MCF 10A (cell line): ENCODE results near the gene TLNRD1. TPM values are rescaled to one million over a fixed set of nuclear protein-coding genes. Genes with fewer than 3 reads are reported as not detected.

Experiments used
- BruUV-seq: library from RNA; stranded (reverse); fragments of 400-500 nt; replicated peaks from 2 replicates; lab custom pipeline; 2021; lab: Mats Ljungman, UMichigan
- CTCF ChIA-PET: fragments of 300-600 bp; sonication (Branson Sonifier 250); formaldehyde crosslinking; extraction: SDS; loops from one replicate; lab custom pipeline; 2021; ENCODE audit warnings: antibody characterized with exemption, inconsistent platforms; lab: Yijun Ruan, JAX
- POLR2A ChIA-PET: fragments of 300-600, 350-650 bp; sonication (Branson Sonifier 250); formaldehyde crosslinking; extraction: SDS; loops from one replicate; lab custom pipeline; 2020; ENCODE audit warnings: antibody characterized with exemption, inconsistent platforms; lab: Yijun Ruan, JAX
- DNase-seq: peaks from one replicate; pipeline ENCODE4 v3.0.0-alpha.2; 2018; ENCODE audit not compliant: unreplicated experiment
- H3K27ac Mint-ChIP-seq: one replicate; pipeline ENCODE4 v1.8.0; 2022; ENCODE audit warnings: mild to moderate bottlenecking, low read depth, mixed read lengths; ENCODE audit not compliant: unreplicated experiment
- H3K27me3 Mint-ChIP-seq: one replicate; pipeline ENCODE4 v1.8.0; 2022; ENCODE audit warnings: mixed read lengths; ENCODE audit not compliant: insufficient read depth, unreplicated experiment
- H3K36me3 Mint-ChIP-seq: one replicate; pipeline ENCODE4 v1.8.0; 2022; ENCODE audit warnings: mild to moderate bottlenecking, moderate library complexity, mixed read lengths; ENCODE audit not compliant: insufficient read depth, unreplicated experiment
- H3K4me1 Mint-ChIP-seq: one replicate; pipeline ENCODE4 v1.8.0; 2022; ENCODE audit warnings: mixed read lengths; ENCODE audit not compliant: insufficient read depth, unreplicated experiment
- H3K4me3 Mint-ChIP-seq: one replicate; pipeline ENCODE4 v1.8.0; 2022; ENCODE audit warnings: mild to moderate bottlenecking, moderate library complexity, mixed read lengths; ENCODE audit not compliant: unreplicated experiment
- H3K9me3 Mint-ChIP-seq: one replicate; pipeline ENCODE4 v1.8.0; 2022; ENCODE audit warnings: mixed read lengths; ENCODE audit not compliant: unreplicated experiment
- intact Hi-C: fragments of 100-400 bp; cut with micrococcal nuclease; formaldehyde crosslinking; loops from 2 replicates; pipeline ENCODE4 v1.14.1; 2022
- total RNA-seq: library from RNA; stranded (reverse); gene quantifications from 2 replicates; pipeline ENCODE4 v1.2.3, GENCODE V29; 2022
- TF ChIP-seq, protein P1 (sequence below): fragments of 200-600 bp; IDR thresholded peaks from one replicate; pipeline ENCODE4 v1.8.0; 2022; ENCODE audit warnings: antibody characterized with exemption, mild to moderate bottlenecking; ENCODE audit not compliant: unreplicated experiment

TLNRD1 gene
- total RNA-seq, 1 experiment from 2014 or later, result 17.1 TPM

- TF ChIP-seq, protein P1, sequence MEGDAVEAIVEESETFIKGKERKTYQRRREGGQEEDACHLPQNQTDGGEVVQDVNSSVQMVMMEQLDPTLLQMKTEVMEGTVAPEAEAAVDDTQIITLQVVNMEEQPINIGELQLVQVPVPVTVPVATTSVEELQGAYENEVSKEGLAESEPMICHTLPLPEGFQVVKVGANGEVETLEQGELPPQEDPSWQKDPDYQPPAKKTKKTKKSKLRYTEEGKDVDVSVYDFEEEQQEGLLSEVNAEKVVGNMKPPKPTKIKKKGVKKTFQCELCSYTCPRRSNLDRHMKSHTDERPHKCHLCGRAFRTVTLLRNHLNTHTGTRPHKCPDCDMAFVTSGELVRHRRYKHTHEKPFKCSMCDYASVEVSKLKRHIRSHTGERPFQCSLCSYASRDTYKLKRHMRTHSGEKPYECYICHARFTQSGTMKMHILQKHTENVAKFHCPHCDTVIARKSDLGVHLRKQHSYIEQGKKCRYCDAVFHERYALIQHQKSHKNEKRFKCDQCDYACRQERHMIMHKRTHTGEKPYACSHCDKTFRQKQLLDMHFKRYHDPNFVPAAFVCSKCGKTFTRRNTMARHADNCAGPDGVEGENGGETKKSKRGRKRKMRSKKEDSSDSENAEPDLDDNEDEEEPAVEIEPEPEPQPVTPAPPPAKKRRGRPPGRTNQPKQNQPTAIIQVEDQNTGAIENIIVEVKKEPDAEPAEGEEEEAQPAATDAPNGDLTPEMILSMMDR, result no peak
- ChIA-PET POLR2A (interaction anchor here (1.4 kb wide), 1 partner anchor 27 kb away, joined by 3 read pairs; no protein-coding TSS in a partner anchor), CTCF (interaction anchor here (0.6 to 0.8 kb wide), 2 partner anchors 210 to 258 kb away, joined by 4 to 5 read pairs; no protein-coding TSS in a partner anchor)
Observed at GRCh38 chr15:81008312-81008711, 7.6 kb downstream of the TLNRD1 start.

DNA sequence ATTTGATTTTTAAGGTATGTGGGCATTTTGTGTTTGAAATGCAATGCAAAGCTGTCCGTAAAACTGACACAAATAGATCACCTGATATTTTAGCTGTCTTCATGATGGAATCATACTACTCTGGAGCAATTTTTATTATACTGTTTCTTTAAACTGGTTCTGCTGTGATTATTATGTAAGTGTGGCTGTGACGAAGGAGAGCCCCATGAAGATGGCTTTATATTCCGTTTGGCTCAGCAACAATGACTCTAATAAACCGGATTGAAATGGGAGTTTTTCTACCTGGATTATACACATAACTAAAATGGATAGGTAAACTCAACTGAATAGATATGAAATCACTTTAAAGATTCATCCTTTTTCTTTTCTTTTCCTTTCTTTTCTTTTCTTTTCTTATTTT lies 9.4 kb downstream of the TLNRD1 start:
- peaks cover 4% of the 10 kb centered on the region for H3K4me1 Mint-ChIP-seq
- H3K27ac Mint-ChIP-seq, result no peak overlapping the region
- intact Hi-C loops, result no loop called here
- POLR2A ChIA-PET, result interaction anchor here (2.3 kb wide), 1 partner anchor 8 kb away, joined by 6 read pairs; no protein-coding TSS in a partner anchor
- CTCF ChIA-PET, result interaction anchor here (0.5 kb wide), 1 partner anchor 22 kb away, joined by 3 read pairs; no protein-coding TSS in a partner anchor
- no peaks in the 10 kb centered on the region for H3K36me3 Mint-ChIP-seq
- no peaks in the 10 kb centered on the region for H3K27me3 Mint-ChIP-seq
- no peak overlapping the region for H3K4me3 Mint-ChIP-seq
- TF ChIP-seq, protein P1, result no peak
- no peaks in the 10 kb centered on the region for H3K9me3 Mint-ChIP-seq
- DNase-seq, result no peak
- no TSS peak for BruUV-seq

More at GRCh38 chr15:81008312-81008711, 7.6 kb downstream of the TLNRD1 start:
- DNase-seq, result no peak
- H3K9me3 Mint-ChIP-seq, result no peaks in the 10 kb centered on the region
- peaks cover 20% of the 10 kb centered on the region for H3K4me1 Mint-ChIP-seq
- no peak overlapping the region for H3K4me3 Mint-ChIP-seq
- no peak overlapping the region for H3K27ac Mint-ChIP-seq
- no TSS peak for BruUV-seq
- peaks cover 12% of the 10 kb centered on the region for H3K36me3 Mint-ChIP-seq
- intact Hi-C loops, result no loop called here
- no peaks in the 10 kb centered on the region for H3K27me3 Mint-ChIP-seq

GRCh38 chr15:81011593-81011992 lies 10.9 kb downstream of the TLNRD1 start:
- Mint-ChIP-seq H3K27ac (no peak overlapping the region), H3K27me3 (no peaks in the 10 kb centered on the region), H3K9me3 (no peaks in the 10 kb centered on the region), H3K4me3 (no peak overlapping the region), H3K36me3 (no peaks in the 10 kb centered on the region), H3K4me1 (peaks cover 4% of the 10 kb centered on the region)
- TF ChIP-seq, protein P1, result no peak
- ChIA-PET CTCF (interaction anchor here (0.7 to 1.0 kb wide), 2 partner anchors 254 to 503 kb away, joined by 3 read pairs; no protein-coding TSS in a partner anchor), POLR2A (interaction anchor here (0.5 to 2.3 kb wide), 2 partner anchors 10 to 15 kb away, joined by 3 to 6 read pairs; no protein-coding TSS in a partner anchor)
- no TSS peak for BruUV-seq
- intact Hi-C loops, result no loop called here
- no peak for DNase-seq

GRCh38 chr15:81012588-81012987 lies 11.9 kb downstream of the TLNRD1 start:
- no TSS peak for BruUV-seq
- POLR2A ChIA-PET, result interaction anchor here (1.1 kb wide), 1 partner anchor 13 kb away, joined by 3 read pairs; no protein-coding TSS in a partner anchor

More at GRCh38 chr15:81012588-81012987, 11.9 kb downstream of the TLNRD1 start:
- Mint-ChIP-seq H3K4me1 (peaks cover 6% of the 10 kb centered on the region), H3K27ac (no peak overlapping the region), H3K27me3 (no peaks in the 10 kb centered on the region), H3K9me3 (no peaks in the 10 kb centered on the region), H3K36me3 (no peaks in the 10 kb centered on the region), H3K4me3 (no peak overlapping the region)
- no peak for DNase-seq
- intact Hi-C loops, result no loop called here
- TF ChIP-seq, protein P1, result no peak
- CTCF ChIA-PET, result interaction anchor here (0.7 to 1.0 kb wide), 2 partner anchors 253 to 504 kb away, joined by 3 to 5 read pairs; no protein-coding TSS in a partner anchor
